ENCODE results near the gene SSBP2. TPM values are rescaled to one million over a fixed set of nuclear protein-coding genes. Genes with fewer than 3 reads are reported as not detected.

SSBP2 gene
- total and polyA plus RNA-seq, 4 donors = 17.2 to 99.9 (median 27.3) TPM

DNA sequence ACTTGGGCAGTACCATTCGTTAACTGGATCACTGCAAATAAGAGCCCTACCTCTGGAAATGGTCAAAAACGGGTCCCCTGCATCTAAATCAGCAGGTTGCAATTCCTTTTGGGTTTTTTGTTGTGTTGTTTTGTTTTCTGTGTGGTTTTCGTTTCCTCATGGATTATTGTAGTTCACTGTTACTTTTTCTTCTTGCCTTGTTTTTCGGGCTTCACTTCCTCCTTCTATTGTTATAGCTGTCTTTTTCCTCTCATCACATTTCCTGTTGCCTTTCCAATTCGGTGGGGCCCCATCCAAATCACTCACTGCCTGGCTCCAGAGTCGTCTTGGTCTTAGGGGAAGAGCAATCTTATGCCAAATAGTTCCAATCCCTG, 8.7 kb upstream of the SSBP2 start:
- ATAC-seq (ENCODE audit: insufficient read depth, low FRiP score) (no peak), DNase-seq (peak in 1 of 3 donors; percentile 38)
- 38 to 41% methylated on average over 6 of the region's 6 CpGs for WGBS, 2 donors
- TF ChIP-seq, protein P1, sequence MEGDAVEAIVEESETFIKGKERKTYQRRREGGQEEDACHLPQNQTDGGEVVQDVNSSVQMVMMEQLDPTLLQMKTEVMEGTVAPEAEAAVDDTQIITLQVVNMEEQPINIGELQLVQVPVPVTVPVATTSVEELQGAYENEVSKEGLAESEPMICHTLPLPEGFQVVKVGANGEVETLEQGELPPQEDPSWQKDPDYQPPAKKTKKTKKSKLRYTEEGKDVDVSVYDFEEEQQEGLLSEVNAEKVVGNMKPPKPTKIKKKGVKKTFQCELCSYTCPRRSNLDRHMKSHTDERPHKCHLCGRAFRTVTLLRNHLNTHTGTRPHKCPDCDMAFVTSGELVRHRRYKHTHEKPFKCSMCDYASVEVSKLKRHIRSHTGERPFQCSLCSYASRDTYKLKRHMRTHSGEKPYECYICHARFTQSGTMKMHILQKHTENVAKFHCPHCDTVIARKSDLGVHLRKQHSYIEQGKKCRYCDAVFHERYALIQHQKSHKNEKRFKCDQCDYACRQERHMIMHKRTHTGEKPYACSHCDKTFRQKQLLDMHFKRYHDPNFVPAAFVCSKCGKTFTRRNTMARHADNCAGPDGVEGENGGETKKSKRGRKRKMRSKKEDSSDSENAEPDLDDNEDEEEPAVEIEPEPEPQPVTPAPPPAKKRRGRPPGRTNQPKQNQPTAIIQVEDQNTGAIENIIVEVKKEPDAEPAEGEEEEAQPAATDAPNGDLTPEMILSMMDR (IDR thresholded peaks at IDR 0.05; ENCODE audit: control extremely low read depth, extremely low read depth) = no peak
- Histone ChIP-seq H3K9me3 (ENCODE audit: control insufficient read depth in 4 of 4, insufficient read depth in 3 of 4, low read length in 3 of 4) (no peaks in the 10 kb centered on the region), H3K36me3 (ENCODE audit: control insufficient read depth in 4 of 4, insufficient read depth in 4 of 4, low read length in 4 of 4) (no peaks in the 10 kb centered on the region), H3K9ac (ENCODE audit: insufficient read depth in 1 of 2, low read length in 2 of 2) (no peak overlapping the region), H3K4me1 (ENCODE audit: control insufficient read depth in 5 of 5, insufficient read depth in 5 of 5, low read length in 5 of 5) (peaks cover 0 to 8% (median 4%) of the 10 kb centered on the region in 5 donors), H3K27me3 (ENCODE audit: control insufficient read depth in 3 of 3, insufficient read depth in 3 of 3, low read length in 2 of 3) (no peaks in the 10 kb centered on the region), H3K27ac (ENCODE audit: low read depth in 1 of 2, low read length in 1 of 2) (no peak overlapping the region), H3K4me3 (no peak overlapping the region)

DNA sequence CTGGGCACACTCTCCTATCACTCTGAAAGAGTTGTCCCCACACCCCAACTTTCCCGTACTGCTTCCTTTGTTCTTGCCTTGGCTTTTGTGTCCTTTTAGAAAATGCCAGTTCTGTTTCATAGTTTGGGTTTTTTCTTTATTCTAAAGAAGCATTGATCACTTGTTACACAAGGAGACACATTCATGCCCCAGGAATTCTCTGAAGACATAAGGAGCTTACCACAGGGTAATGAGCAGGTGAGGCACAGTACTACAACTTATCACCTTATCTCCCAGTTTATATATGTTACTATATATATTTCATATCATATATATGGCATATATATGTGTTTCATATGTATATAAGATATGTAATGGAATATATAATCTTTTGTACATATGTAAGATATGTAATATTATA, 6.5 kb upstream of the SSBP2 start:
- no peak overlapping the region for H3K4me3 ChIP-seq
- no peak overlapping the region for H3K27ac ChIP-seq (ENCODE audit: low read depth in 1 of 2, low read length in 1 of 2)
- H3K9me3 ChIP-seq (ENCODE audit: control insufficient read depth in 4 of 4, insufficient read depth in 3 of 4, low read length in 3 of 4) = no peaks in the 10 kb centered on the region
- H3K9ac ChIP-seq (ENCODE audit: insufficient read depth in 1 of 2, low read length in 2 of 2) = no peak overlapping the region
- ATAC-seq (ENCODE audit: insufficient read depth, low FRiP score) = no peak
- H3K27me3 ChIP-seq (ENCODE audit: control insufficient read depth in 3 of 3, insufficient read depth in 3 of 3, low read length in 2 of 3) = no peaks in the 10 kb centered on the region
- 93 to 94% methylated on average over 1 of the region's 1 CpG for WGBS, 2 donors
- TF ChIP-seq, protein P1 (IDR thresholded peaks at IDR 0.05; ENCODE audit: control extremely low read depth, extremely low read depth) = no peak
- no peaks in the 10 kb centered on the region for H3K36me3 ChIP-seq (ENCODE audit: control insufficient read depth in 4 of 4, insufficient read depth in 4 of 4, low read length in 4 of 4)
- peaks cover 0 to 14% (median 4%) of the 10 kb centered on the region in 5 donors for H3K4me1 ChIP-seq (ENCODE audit: control insufficient read depth in 5 of 5, insufficient read depth in 5 of 5, low read length in 5 of 5)
- no peak for DNase-seq

DNA sequence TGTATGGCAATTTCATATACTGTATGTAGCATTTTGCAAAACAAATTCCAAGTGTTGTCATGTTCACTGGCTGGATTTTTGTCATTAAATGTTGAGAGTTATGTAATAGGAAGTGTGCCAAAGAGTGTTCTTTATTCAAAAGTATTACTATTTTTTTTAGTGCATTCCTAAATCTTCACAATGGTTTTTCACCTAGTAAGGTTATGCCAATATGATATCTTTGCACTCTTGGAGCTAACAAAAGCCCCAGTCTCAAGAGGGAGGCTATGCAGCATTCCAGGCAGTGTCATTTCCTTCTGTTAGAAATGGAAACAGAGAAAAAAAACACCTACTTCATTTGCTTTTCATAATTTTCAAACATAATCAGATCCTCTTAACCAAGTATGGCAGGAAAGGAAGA, 5.1 kb upstream of the SSBP2 start:
- Histone ChIP-seq H3K27me3 (ENCODE audit: control insufficient read depth in 3 of 3, insufficient read depth in 3 of 3, low read length in 2 of 3) (no peaks in the 10 kb centered on the region), H3K9ac (ENCODE audit: insufficient read depth in 1 of 2, low read length in 2 of 2) (no peak overlapping the region), H3K27ac (ENCODE audit: low read depth in 1 of 2, low read length in 1 of 2) (no peak overlapping the region), H3K4me3 (no peak overlapping the region), H3K9me3 (ENCODE audit: control insufficient read depth in 4 of 4, insufficient read depth in 3 of 4, low read length in 3 of 4) (no peaks in the 10 kb centered on the region), H3K36me3 (ENCODE audit: control insufficient read depth in 4 of 4, insufficient read depth in 4 of 4, low read length in 4 of 4) (no peaks in the 10 kb centered on the region), H3K4me1 (ENCODE audit: control insufficient read depth in 5 of 5, insufficient read depth in 5 of 5, low read length in 5 of 5) (peaks cover 0 to 16% (median 4%) of the 10 kb centered on the region in 5 donors)
- DNase-seq = peak in 2 of 3 donors; percentile 44 to 61
- no peak for ATAC-seq (ENCODE audit: insufficient read depth, low FRiP score)
- TF ChIP-seq, protein P1 (IDR thresholded peaks at IDR 0.05; ENCODE audit: control extremely low read depth, extremely low read depth) = no peak

DNA sequence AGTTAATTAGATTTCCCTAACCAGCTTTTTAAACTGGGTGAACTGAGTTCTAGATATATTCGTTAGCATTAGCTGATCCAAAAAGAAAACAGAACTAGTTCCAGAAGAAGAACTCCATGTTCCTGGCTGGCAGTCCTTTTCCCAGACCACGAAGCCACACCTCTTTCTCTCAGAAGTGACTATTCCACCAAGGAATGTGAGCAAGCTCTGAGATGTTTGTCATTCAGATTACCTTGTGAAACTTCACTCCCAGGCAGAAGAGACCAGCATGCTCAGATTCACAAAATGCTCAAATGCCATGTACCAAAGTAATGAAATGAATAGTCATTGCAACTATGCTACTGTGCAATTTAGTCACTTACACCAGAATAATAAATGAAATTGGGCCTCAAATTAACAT, 4.4 kb upstream of the SSBP2 start:
- H3K27me3 ChIP-seq (ENCODE audit: control insufficient read depth in 3 of 3, insufficient read depth in 3 of 3, low read length in 2 of 3) = no peaks in the 10 kb centered on the region
- TF ChIP-seq, protein P1 (IDR thresholded peaks at IDR 0.05; ENCODE audit: control extremely low read depth, extremely low read depth) = no peak
- peak overlapping the region in 1 of 2 donors; percentile 16 for H3K9ac ChIP-seq (ENCODE audit: insufficient read depth in 1 of 2, low read length in 2 of 2)
- H3K4me1 ChIP-seq (ENCODE audit: control insufficient read depth in 5 of 5, insufficient read depth in 5 of 5, low read length in 5 of 5) = peaks cover 0 to 16% (median 0%) of the 10 kb centered on the region in 5 donors
- H3K9me3 ChIP-seq (ENCODE audit: control insufficient read depth in 4 of 4, insufficient read depth in 3 of 4, low read length in 3 of 4) = no peaks in the 10 kb centered on the region
- peak; percentile 25 to 60 (median 48) for DNase-seq
- H3K4me3 ChIP-seq = no peak overlapping the region
- no peaks in the 10 kb centered on the region for H3K36me3 ChIP-seq (ENCODE audit: control insufficient read depth in 4 of 4, insufficient read depth in 4 of 4, low read length in 4 of 4)
- WGBS, 2 donors = 46 to 76% methylated on average over 2 of the region's 2 CpGs
- H3K27ac ChIP-seq (ENCODE audit: low read depth in 1 of 2, low read length in 1 of 2) = peak overlapping the region in 1 of 2 donors; percentile 84
- ATAC-seq (ENCODE audit: insufficient read depth, low FRiP score) = no peak

Measured in lung (tissue), 12 donors.